ENCODE data around the gene CDK17.
"Not testable (repeated sequence)": the region's sequence is repeated elsewhere in the genome, so short reads cannot be mapped to it uniquely, and the experiment has no call there.

The CDK17 gene

GRCh38 chr12:96396209-96396608 lies 4.0 kb downstream of the CDK17 start:
- H3K36me3 ChIP-seq (ENCODE audit: control insufficient read depth, insufficient read depth, low read length) = no peaks in the 10 kb centered on the region
- no peak overlapping the region for H3K27ac ChIP-seq
- no peak for TF ChIP-seq CTCF (IDR thresholded peaks at IDR 0.05)
- H3K4me1 ChIP-seq = peaks cover 13% of the 10 kb centered on the region
- no peaks in the 10 kb centered on the region for H3K27me3 ChIP-seq (ENCODE audit: control insufficient read depth, insufficient read depth, low read length)
- peaks cover 46% of the 10 kb centered on the region for H3K79me2 ChIP-seq
- H3K9me3 ChIP-seq (ENCODE audit: control insufficient read depth, low read length) = no peaks in the 10 kb centered on the region
- no peak overlapping the region for H3K9ac ChIP-seq
- H2AFZ ChIP-seq = no peak overlapping the region
- H3K4me2 ChIP-seq (ENCODE audit: low read length) = no peak overlapping the region
- no peak overlapping the region for H3K4me3 ChIP-seq (ENCODE audit: low read depth, low read length)

- H3K79me2 ChIP-seq = peaks cover 51% of the 10 kb centered on the region
- H3K9ac ChIP-seq = no peak overlapping the region
- no peak for TF ChIP-seq CTCF (IDR thresholded peaks at IDR 0.05)
- no peaks in the 10 kb centered on the region for H3K9me3 ChIP-seq (ENCODE audit: control insufficient read depth, low read length)
- H2AFZ ChIP-seq = no peak overlapping the region
- H3K36me3 ChIP-seq (ENCODE audit: control insufficient read depth, insufficient read depth, low read length) = no peaks in the 10 kb centered on the region
- H3K4me2 ChIP-seq (ENCODE audit: low read length) = no peak overlapping the region
- no peak overlapping the region for H3K27ac ChIP-seq
- H3K4me3 ChIP-seq (ENCODE audit: low read depth, low read length) = no peak overlapping the region
- peaks cover 13% of the 10 kb centered on the region for H3K4me1 ChIP-seq
- no peaks in the 10 kb centered on the region for H3K27me3 ChIP-seq (ENCODE audit: control insufficient read depth, insufficient read depth, low read length)
These were observed 5.0 kb downstream of the CDK17 start for GRCh38 chr12:96395236-96395635.

- not testable (repeated sequence) for H3K9me3 ChIP-seq (ENCODE audit: control insufficient read depth, low read length); H3K4me1 ChIP-seq; H3K27me3 ChIP-seq (ENCODE audit: control insufficient read depth, insufficient read depth, low read length); H3K4me3 ChIP-seq (ENCODE audit: low read depth, low read length); H3K9ac ChIP-seq; H2AFZ ChIP-seq; H3K4me2 ChIP-seq (ENCODE audit: low read length); H3K27ac ChIP-seq; H3K36me3 ChIP-seq (ENCODE audit: control insufficient read depth, insufficient read depth, low read length)
- H3K79me2 ChIP-seq = peaks cover 61% of the 10 kb centered on the region
These were observed 7.0 kb downstream of the CDK17 start for GRCh38 chr12:96393229-96393628.

- TF ChIP-seq CTCF (IDR thresholded peaks at IDR 0.05) = no peak
- Histone ChIP-seq H3K4me2 (ENCODE audit: low read length) (no peak overlapping the region), H3K9me3 (ENCODE audit: control insufficient read depth, low read length) (no peaks in the 10 kb centered on the region), H3K9ac (no peak overlapping the region), H2AFZ (no peak overlapping the region), H3K36me3 (ENCODE audit: control insufficient read depth, insufficient read depth, low read length) (no peaks in the 10 kb centered on the region), H3K79me2 (peaks cover 68% of the 10 kb centered on the region), H3K4me1 (peaks cover 2% of the 10 kb centered on the region), H3K27ac (no peak overlapping the region), H3K4me3 (ENCODE audit: low read depth, low read length) (no peak overlapping the region), H3K27me3 (ENCODE audit: control insufficient read depth, insufficient read depth, low read length) (no peaks in the 10 kb centered on the region)
These were observed 7.8 kb downstream of the CDK17 start for GRCh38 chr12:96392397-96392796.

- Histone ChIP-seq H3K27ac (no peak overlapping the region), H3K4me2 (ENCODE audit: low read length) (no peak overlapping the region), H3K27me3 (ENCODE audit: control insufficient read depth, insufficient read depth, low read length) (no peaks in the 10 kb centered on the region), H2AFZ (no peak overlapping the region), H3K36me3 (ENCODE audit: control insufficient read depth, insufficient read depth, low read length) (no peaks in the 10 kb centered on the region), H3K4me3 (ENCODE audit: low read depth, low read length) (no peak overlapping the region), H3K79me2 (peaks cover 73% of the 10 kb centered on the region), H3K9me3 (ENCODE audit: control insufficient read depth, low read length) (no peaks in the 10 kb centered on the region), H3K4me1 (peaks cover 2% of the 10 kb centered on the region), H3K9ac (no peak overlapping the region)
- TF ChIP-seq CTCF (IDR thresholded peaks at IDR 0.05) = no peak
These were observed 12.3 kb downstream of the CDK17 start for GRCh38 chr12:96387981-96388380.
